HG02840 (cell line): ENCODE results near the gene HCFC1.

Experiments used
- ATAC-seq: cut with Tn5 transposase; IDR thresholded peaks from one replicate; pipeline ENCODE4 v1.9.1; 2021; ENCODE audit warnings: mild to moderate bottlenecking, moderate library complexity, moderate number of reproducible peaks; ENCODE audit not compliant: unreplicated experiment, low FRiP score

HCFC1 gene

GRCh38 chrX:153971450-153972367 lies at the start of gene HCFC1:
TSS of gene HCFC1 (minus strand) at chrX:153971818. CDS start at chrX:153970840, 978 bp downstream.
- ATAC-seq: peak; percentile 48

- ATAC-seq: no peak
These were observed 49.6 kb upstream of the HCFC1 start for GRCh38 chrX:154021131-154021611.

GRCh38 chrX:154020536-154021115 lies 49.0 kb upstream of the HCFC1 start:
- no peak for ATAC-seq

GRCh38 chrX:154019633-154020528 lies 48.3 kb upstream of the HCFC1 start, which contains the start of gene IRAK1:
TSS of gene IRAK1 (minus strand) at chrX:154019902. CDS start at chrX:154019812, 90 bp downstream.
- peak; percentile 62 for ATAC-seq

GRCh38 chrX:154019061-154019621 lies 47.5 kb upstream of the HCFC1 start:
- ATAC-seq: no peak

- ATAC-seq: no peak
These were observed 47.0 kb upstream of the HCFC1 start for GRCh38 chrX:154018518-154019060.

- no peak for ATAC-seq
These were observed 46.3 kb upstream of the HCFC1 start for GRCh38 chrX:154017766-154018517.

- ATAC-seq: no peak
These were observed 44.9 kb upstream of the HCFC1 start for GRCh38 chrX:154016366-154017076.

- ATAC-seq: no peak
These were observed 44.1 kb upstream of the HCFC1 start for GRCh38 chrX:154015581-154016264.

- no peak for ATAC-seq
These were observed 43.1 kb upstream of the HCFC1 start for GRCh38 chrX:154014429-154015380.

- no peak for ATAC-seq
These were observed 42.2 kb upstream of the HCFC1 start for GRCh38 chrX:154013614-154014360.

- no peak for ATAC-seq
These were observed 41.4 kb upstream of the HCFC1 start for GRCh38 chrX:154013001-154013421.

- no peak for ATAC-seq
These were observed 40.8 kb upstream of the HCFC1 start for GRCh38 chrX:154012336-154012991.

GRCh38 chrX:154011376-154012335 lies 40.0 kb upstream of the HCFC1 start:
- ATAC-seq: no peak
